ENCODE data around the gene NAT9.

NAT9 gene

GRCh38 chr17:74761419-74761818 lies 14.7 kb downstream of the NAT9 start:
- DNase-seq (ENCODE audit: low read depth): no peak

- no peak for DNase-seq (ENCODE audit: low read depth)
Observed at GRCh38 chr17:74760404-74761105, 15.6 kb downstream of the NAT9 start.

- DNase-seq (ENCODE audit: low read depth): no peak
Observed at GRCh38 chr17:74759941-74760340, 16.2 kb downstream of the NAT9 start.

- no peak for DNase-seq (ENCODE audit: low read depth)
Observed at GRCh38 chr17:74759243-74759801, 16.8 kb downstream of the NAT9 start.

GRCh38 chr17:74758848-74759168 lies 17.3 kb downstream of the NAT9 start:
- DNase-seq (ENCODE audit: low read depth): no peak

- no peak for DNase-seq (ENCODE audit: low read depth)
Observed at GRCh38 chr17:74757931-74758847, 18.0 kb downstream of the NAT9 start.

- no peak for DNase-seq (ENCODE audit: low read depth)
Observed at GRCh38 chr17:74757502-74757901, 18.6 kb downstream of the NAT9 start.

GRCh38 chr17:74756891-74757290 lies 19.3 kb downstream of the NAT9 start:
- no peak for DNase-seq (ENCODE audit: low read depth)

- no peak for DNase-seq (ENCODE audit: low read depth)
Observed at GRCh38 chr17:74755533-74755932, 20.6 kb downstream of the NAT9 start.

GRCh38 chr17:74754832-74755231 lies 21.3 kb downstream of the NAT9 start:
- DNase-seq (ENCODE audit: low read depth): no peak

GRCh38 chr17:74752822-74753401 lies 23.2 kb downstream of the NAT9 start:
- DNase-seq (ENCODE audit: low read depth): no peak

- no peak for DNase-seq (ENCODE audit: low read depth)
Observed at GRCh38 chr17:74752415-74752814, 23.7 kb downstream of the NAT9 start.

- no peak for DNase-seq (ENCODE audit: low read depth)
Observed at GRCh38 chr17:74750327-74751069, 25.6 kb downstream of the NAT9 start.

GRCh38 chr17:74750039-74750326 lies 26.2 kb downstream of the NAT9 start:
- no peak for DNase-seq (ENCODE audit: low read depth)

GRCh38 chr17:74749279-74750038 lies 26.7 kb downstream of the NAT9 start:
- DNase-seq (ENCODE audit: low read depth): no peak

- DNase-seq (ENCODE audit: low read depth): peak; percentile 89
Observed at GRCh38 chr17:74748529-74749278, 27.4 kb downstream of the NAT9 start, which contains the start of gene NHERF1. Gene NHERF1 (plus strand): TSS chr17:74748628. CDS start chr17:74748847, 219 bp downstream.

GRCh38 chr17:74748279-74748528 lies 27.9 kb downstream of the NAT9 start:
- no peak for DNase-seq (ENCODE audit: low read depth)

GRCh38 chr17:74746922-74747321 lies 29.2 kb downstream of the NAT9 start:
- DNase-seq (ENCODE audit: low read depth): no peak

- DNase-seq (ENCODE audit: low read depth): no peak
Observed at GRCh38 chr17:74746376-74746775, 29.8 kb downstream of the NAT9 start.

GRCh38 chr17:74745548-74746177 lies 30.5 kb downstream of the NAT9 start:
- no peak for DNase-seq (ENCODE audit: low read depth)
